HG03575 (cell line): Measurements from ENCODE around the gene HAGHL.
"Not testable (repeated sequence)": the region's sequence is repeated elsewhere in the genome, so short reads cannot be mapped to it uniquely, and the experiment has no call there.

Experiments used
- ATAC-seq: cut with Tn5 transposase; IDR thresholded peaks from one replicate; pipeline ENCODE4 v1.9.1; 2021; ENCODE audit not compliant: unreplicated experiment, insufficient number of reproducible peaks, low FRiP score; ENCODE audit errors: extremely low read depth

The HAGHL gene

DNA sequence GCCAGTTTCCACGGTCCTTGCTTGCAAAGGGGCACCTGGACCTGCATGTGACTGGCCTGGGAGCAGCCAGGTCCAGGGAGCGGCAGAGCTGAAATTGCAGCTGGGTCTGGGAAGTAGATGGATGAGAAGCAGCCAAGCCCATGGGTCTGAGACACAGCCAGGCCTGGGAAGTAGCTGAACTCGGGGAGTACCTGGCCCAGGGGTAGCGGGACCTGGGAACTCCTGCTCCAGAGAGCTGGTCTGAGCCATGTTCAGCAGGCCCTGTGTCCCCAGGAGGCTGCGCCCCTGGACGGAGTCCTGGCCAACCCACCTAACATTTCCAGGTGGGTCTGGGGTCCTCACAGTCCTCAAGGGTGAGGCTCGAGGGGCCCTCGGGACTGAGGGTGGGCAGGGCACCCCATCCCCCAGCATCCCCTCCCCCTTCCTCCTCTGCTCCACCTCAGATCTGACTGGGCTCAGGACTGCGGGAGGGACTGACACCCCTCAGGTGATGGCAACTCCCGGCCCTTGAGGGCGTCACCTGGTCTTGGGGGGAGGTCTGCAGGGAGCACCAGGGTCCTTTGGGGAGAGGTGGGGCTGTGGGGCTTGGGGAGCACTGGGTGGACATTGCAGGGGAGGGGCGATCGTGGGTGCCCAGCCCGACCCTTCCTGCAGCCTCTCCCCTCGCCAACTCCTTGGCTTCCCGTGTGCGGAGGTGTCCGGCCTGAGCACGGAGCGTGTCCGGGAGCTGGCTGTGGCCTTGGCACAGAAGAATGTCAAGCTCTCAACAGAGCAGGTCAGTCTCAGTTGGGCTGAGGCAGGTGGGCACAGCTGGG is 36.7 kb downstream of the HAGHL start:
- ATAC-seq, result no peak

DNA sequence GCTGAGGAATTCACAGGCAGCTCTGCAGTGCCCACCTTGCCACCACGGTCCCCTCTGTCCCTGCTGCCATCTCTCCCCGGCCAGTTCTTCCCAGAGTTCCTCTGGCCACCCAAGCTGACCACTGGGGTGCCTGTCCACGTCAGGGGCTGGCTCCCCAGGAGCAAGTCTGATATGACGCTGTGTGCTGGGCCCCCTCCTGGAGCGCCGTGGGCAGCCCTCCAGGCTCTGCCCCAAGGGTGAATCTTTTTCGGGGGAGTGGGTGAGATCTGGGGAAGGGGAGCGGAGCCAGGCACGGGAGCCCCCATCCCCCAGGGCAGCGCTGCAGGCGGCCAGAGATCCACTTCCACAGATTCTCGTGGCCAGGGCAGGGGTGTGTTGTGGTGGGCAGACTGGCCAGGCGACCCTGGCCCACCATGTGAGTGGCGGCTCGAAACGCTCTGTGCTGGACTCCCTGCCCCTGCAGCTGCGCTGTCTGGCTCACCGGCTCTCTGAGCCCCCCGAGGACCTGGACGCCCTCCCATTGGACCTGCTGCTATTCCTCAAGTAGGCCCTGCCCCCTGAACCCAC is 37.4 kb downstream of the HAGHL start:
- no peak for ATAC-seq

DNA sequence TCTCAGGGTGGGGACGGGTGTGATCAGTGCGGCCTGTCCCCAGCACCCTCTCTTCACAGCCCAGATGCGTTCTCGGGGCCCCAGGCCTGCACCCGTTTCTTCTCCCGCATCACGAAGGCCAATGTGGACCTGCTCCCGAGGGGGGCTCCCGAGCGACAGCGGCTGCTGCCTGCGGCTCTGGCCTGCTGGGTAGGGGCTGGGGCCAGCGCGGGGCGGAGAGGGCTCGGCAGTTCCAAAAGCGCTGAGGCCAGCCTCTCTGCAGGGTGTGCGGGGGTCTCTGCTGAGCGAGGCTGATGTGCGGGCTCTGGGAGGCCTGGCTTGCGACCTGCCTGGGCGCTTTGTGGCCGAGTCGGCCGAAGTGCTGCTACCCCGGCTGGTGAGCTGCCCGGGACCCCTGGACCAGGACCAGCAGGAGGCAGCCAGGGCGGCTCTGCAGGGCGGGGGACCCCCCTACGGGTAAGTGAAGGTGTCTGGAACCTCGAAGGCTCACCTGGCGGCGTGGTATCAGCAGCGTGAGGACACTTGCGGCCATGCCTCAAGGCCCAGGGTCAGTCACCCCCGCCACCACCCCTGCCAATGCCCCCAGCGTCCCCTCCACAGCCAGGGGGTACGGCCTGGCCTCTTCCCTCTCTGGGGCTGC is 38.1 kb downstream of the HAGHL start:
- no peak for ATAC-seq

DNA sequence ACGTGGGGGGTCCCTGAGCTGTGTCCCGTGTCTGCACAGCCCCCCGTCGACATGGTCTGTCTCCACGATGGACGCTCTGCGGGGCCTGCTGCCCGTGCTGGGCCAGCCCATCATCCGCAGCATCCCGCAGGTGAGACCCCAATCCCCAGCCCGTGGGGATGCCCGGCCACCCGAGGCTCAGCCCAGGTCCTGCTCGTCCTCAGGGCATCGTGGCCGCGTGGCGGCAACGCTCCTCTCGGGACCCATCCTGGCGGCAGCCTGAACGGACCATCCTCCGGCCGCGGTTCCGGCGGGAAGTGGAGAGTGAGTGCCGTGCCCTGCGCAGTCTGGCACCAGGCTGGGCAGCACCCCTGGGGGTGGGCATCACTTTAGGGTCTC is 38.6 kb downstream of the HAGHL start:
- no peak for ATAC-seq

DNA sequence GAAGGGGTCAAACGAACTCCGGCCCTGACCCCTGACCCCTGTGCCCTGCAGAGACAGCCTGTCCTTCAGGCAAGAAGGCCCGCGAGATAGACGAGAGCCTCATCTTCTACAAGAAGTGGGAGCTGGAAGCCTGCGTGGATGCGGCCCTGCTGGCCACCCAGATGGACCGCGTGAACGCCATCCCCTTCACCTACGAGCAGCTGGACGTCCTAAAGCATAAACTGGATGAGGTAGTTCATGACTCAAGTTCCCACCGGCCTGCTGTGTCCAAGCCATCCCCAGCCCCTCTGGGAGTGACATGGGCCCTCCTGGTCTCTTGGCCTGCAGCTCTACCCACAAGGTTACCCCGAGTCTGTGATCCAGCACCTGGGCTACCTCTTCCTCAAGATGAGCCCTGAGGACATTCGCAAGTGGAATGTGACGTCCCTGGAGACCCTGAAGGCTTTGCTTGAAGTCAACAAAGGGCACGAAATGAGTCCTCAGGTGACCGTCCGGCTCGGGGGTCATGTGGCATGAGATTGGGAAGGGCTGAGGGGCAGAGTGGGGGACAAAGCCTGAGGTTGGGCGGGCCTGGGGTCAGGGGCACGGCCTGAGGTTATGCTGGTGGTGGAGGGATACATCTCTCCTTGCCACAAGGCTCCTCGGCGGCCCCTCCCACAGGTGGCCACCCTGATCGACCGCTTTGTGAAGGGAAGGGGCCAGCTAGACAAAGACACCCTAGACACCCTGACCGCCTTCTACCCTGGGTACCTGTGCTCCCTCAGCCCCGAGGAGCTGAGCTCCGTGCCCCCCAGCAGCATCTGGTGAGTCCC is 39.3 kb downstream of the HAGHL start:
- ATAC-seq, result no peak

DNA sequence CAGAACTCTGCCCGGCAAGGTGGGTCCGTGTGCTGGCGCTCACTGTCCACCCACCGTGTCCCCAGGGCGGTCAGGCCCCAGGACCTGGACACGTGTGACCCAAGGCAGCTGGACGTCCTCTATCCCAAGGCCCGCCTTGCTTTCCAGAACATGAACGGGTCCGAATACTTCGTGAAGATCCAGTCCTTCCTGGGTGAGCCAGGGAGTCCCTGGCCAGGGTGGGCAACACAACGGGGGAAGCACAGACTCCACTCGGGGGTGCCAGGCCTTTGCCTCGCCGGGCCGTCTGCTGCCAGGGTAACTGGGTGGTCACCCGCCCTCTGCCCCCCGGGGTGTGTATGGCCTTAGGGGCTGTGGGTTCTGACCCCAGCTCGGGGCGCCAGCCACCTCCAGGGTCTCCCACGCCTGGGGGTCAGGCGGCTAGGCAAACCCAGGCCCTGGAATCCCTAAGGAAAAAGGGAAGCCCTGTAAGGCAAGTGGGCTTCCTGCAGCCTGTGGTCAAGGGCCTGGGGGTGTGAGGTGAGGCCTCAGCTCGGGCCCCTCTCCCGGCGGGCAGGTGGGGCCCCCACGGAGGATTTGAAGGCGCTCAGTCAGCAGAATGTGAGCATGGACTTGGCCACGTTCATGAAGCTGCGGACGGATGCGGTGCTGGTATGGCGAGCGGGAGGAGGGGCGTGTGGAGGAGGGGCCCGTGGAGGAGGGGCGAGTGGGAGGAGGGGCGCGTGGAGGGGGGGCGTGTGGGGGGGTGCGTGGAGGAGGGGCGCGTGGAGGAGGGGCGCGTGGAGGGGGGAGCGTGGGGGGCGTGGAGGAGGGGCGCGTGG is 40.1 kb downstream of the HAGHL start:
- ATAC-seq, result no peak

DNA sequence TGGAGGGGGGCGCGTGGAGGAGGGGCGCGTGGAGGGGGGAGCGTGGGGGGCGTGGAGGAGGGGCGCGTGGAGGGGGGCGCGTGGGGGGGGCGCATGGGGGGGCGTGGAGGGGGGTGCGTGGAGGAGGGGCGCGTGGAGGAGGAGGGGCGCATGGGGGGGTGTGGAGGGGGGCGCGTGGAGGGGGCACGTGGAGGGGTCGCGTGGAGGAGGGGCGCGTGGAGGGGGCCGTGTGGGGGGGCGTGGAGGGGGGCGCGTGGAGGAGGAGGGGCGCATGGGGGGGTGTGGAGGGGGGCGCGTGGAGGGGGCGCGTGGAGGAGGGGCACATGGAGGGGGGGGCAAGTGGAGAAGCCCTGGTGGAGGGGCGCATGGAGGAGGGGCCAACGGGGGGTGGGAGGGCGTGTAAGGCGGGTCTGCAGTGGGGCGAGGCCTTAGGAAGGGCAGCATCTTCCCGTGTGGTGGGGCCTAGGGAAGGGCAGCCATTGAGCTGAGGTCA is 40.9 kb downstream of the HAGHL start:
- no peak for ATAC-seq

DNA sequence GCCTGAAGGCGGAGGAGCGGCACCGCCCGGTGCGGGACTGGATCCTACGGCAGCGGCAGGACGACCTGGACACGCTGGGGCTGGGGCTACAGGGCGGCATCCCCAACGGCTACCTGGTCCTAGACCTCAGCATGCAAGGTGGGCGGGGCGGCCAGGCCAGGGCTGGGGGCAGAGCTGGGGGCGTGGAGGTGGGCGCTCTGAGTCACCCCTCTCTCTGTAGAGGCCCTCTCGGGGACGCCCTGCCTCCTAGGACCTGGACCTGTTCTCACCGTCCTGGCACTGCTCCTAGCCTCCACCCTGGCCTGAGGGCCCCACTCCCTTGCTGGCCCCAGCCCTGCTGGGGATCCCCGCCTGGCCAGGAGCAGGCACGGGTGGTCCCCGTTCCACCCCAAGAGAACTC is 41.5 kb downstream of the HAGHL start:
- ATAC-seq, result no peak

DNA sequence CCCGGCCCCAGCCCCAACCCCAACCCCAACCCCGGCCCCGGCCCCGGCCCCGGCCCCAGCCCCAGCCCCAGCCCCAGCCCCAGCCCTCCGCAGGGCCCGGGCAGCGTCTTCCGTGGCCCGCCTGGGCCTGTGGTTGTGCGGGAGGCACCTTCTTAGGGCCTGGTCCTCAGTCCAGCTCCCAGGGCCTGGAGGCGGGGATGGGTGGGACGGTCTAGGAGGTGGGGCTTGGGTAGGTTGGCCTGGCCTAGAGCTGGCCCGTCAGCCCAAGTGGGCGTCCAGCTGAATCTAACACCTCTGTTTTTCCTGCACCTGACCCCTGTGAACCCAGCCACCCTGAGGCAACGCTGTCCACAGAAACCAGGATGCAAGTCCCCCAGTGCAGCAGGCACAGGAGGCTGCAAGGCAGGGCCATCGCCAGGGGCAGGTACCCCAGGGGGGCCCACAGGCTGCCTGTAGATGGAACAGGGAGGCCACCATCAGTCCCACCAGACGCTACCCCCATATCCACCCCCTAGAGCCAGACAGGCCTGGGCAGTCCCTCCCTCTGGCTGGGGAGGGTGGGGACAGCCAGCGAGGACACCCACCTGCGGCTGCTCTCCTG is 42.4 kb downstream of the HAGHL start:
- ATAC-seq, result no peak

DNA sequence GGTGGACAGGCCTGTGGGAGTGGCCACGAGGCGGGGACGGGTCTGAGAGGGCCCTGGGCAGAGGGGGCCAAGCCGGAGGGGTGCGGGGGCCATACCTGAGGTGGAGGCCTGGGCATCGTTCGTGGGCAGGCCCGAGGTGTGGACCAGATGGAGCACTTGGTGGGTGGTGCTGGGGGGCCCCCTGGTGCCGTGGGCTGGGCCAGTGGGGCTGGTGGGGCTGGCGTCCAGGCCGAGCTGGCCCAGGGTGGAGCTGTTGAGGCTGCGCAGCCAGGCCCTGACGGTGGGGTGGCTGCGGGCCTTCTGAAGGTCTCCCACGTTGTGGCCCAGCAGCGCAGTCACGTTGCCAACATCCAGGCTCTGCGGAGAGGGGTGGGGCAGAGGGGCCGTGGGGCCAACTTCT is 43.0 kb downstream of the HAGHL start:
- no peak for ATAC-seq

DNA sequence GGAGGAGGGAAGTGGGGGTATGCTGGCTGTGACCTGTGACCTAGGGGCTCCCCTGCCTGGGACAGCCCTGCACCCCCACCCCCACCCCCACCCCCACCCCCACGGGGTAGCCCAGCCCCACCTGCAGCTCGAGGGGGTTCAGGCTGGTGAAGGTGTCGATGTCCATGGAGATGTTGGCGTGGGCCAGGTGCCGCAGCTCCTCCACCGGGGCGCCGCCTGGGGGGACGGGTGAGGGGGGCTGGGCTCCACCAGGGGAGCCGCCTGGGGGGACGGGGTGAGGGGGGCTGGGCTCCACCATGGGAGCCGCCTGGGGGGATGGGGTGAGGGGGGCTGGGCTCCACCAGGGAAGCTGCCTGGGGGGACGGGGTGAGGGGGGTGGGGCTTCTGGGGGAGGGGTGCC is 43.5 kb downstream of the HAGHL start:
- no peak for ATAC-seq

DNA sequence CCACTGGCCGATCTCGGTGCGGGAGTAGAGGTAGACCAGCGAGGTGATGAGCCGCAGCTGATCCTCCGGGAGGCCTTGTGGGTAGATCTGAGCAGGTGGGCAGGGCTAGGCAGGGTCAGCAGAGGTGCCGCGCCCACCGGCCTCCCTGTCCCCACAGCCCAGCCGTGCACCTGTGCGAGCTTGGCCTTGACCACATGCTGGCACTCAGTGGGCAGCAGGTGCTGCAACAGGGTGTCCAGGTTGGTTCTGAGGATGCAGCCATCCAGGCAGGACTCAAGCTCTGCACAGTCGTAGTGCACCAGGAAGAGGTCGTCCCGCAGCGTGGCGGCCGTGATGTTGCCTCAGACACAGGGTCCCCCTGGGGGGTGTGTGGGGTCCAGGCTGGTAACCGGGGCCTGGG is 46.1 kb downstream of the HAGHL start:
- ATAC-seq, result no peak

DNA sequence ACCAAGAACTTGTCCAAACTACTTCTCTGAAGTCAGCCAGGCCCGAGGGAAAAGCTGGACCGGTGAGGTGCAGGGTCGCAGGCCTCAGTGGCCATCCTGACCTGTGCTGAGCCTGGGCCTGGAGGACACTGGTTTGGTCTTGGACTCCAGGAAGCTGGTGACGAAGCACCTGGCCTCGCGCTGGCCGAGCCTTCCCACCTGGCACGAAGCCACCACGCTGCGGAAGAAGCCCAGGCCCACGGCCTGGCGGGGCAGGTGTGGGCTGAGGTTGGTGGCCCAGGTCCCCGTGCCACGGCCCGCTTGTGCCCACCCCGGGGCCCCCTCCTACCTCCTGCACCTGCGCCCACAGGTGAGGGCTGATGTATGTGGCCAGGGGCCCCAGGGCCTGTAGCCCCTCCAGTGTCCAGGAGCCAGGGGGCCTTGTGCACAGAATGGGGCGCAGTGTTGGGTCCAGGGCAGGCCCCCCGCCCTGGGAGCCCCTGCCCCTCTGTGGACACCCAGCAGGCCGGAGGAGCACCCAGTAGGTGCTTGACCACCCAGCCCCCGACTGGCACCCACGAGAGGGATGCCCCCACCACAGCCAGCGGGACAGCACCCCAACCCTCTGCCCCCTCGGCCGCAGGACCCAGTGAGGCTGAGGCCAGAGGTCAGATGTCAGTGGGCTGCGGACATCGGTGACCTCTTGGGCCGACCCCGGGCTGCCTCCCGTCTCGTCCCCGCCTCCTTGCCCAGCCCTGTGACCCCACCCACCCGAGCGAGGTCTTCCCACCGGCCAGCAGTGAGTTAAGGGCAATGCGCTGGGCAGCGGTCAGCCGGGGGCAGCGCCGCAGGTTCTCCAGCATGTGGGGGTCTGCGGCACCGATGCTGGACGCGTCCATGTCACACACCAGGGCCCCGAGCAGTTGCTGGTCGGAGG is 47.4 kb downstream of the HAGHL start:
- ATAC-seq, result no peak

DNA sequence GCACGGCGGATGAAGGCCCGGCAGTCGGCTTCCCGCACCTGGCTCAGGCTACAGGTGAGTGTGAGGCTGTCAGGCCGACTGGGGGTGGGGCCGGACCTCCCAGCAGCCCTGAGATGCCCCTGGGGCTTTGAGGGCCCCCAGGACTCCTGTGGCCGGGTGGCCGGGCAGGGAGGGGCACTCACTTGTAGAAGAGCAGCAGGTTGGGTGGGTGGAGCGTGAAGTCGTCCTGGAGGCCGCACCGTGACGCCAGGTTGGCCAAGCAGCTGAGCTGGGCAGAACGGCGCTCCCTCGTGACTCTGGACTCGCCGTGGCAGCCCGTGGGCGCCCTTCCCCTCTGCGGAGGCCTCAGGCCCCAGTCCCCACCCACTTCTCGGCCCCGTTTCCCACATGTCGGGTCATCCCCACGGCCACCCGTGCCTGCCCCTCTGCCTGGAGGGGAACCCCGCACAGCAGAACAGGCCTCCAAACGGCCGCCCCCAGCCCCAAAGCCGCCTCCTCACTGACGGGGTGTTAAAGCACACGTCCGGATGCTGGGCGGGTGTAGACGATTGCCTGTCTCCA is 48.4 kb downstream of the HAGHL start:
- no peak for ATAC-seq

DNA sequence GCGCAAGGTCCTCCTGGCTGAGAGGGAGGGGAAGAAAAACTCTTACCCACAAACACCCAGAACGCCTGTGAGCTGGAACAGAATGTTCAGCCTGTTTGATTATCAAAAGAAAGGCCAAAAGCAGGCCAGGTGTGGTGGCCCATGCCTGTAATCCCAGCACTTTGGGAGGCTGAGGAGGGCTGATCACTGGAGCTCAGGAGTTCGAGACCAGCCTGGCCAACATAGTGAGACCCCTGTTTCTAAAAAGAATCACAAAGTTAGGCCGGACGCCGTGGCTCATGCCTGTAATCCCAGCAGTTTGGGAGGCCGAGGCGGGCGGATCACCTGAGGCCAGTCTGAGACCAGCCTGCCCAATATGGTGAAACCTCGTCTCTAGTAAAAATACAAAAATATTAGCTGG is 49.4 kb downstream of the HAGHL start:
- not testable (repeated sequence) for ATAC-seq

DNA sequence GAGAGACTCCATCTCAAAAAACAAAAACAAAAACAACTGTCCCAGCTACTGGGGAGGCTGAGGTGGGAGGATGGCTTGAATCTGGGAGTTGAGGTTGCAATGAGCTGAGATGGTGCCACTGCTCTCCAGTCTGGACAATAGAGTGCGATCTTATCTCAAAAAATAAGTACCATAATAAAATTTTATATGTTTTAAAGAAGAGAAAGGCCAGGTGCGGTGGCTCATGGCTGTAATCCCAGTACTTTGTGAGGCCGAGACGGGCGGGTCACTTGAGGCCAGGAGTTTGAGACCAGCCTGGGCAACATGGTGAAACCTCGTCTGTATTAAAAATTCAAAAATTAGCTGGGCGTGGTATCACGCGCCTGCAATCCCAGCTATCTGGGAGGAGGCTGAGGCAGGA is 49.9 kb downstream of the HAGHL start:
- ATAC-seq, result no peak

DNA sequence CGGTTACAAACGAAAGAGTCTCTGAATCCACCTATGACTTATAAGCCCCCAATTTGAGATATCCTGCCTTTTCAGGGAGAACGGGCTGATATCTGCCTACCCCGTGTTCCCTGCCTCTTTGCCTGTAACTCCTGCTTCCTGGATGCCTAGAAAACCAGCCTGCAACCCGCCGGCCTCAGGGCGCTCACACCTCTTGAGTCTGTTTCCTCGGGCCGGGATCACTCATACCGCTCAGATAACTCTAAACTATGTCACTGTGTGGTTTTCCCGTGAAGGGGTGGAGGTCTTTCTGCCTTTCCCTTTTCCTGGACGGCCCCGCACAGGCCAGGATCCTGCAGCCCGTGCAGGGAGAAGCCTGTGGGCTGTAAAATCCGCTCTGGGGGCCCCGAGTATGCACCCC is 50.9 kb downstream of the HAGHL start:
- ATAC-seq, result no peak
